GM12878 (cell line): ENCODE measurements around the gene CTSW. TPM values are rescaled to one million over a fixed set of nuclear protein-coding genes. Genes with fewer than 3 reads are reported as not detected.
A peak's percentile ranks its signal among the peaks of the same experiment; 100 is the strongest.
"Not testable (repeated sequence)": the region's sequence is repeated elsewhere in the genome, so short reads cannot be mapped to it uniquely, and the experiment has no call there.

ENCODE experiments used
- ATAC-seq: fragments of 200-7000 bp; cut with Tn5 transposase; 3 replicates; pipeline ENCODE4 v1.9.1; 2020; ENCODE audit warnings: mild to moderate bottlenecking, moderate library complexity
- Bru-seq: library from RNA; stranded (reverse); fragments of 400-500 nt; gene quantifications from one replicate; lab custom pipeline; 2021; lab: Mats Ljungman, UMichigan
- BruChase-seq, 2 experiments: library from RNA; stranded (reverse); fragments of 400-500 nt; gene quantifications; one replicate each; lab custom pipeline; 2021; lab: Mats Ljungman, UMichigan
- BruUV-seq: library from RNA; stranded (reverse); fragments of 400-500 nt; replicated peaks from 2 replicates; lab custom pipeline; 2021; lab: Mats Ljungman, UMichigan
- CTCF ChIA-PET: fragments of 300-600 bp; sonication (Branson Sonifier 250); formaldehyde crosslinking; extraction: SDS; loops from one replicate; lab custom pipeline; 2021; ENCODE audit warnings: inconsistent platforms; lab: Yijun Ruan, JAX
- POLR2A ChIA-PET: fragments of 350-600 bp; formaldehyde crosslinking; extraction: SDS; loops from one replicate; lab custom pipeline; 2021; ENCODE audit warnings: inconsistent platforms; lab: Charles Lee
- RAD21 ChIA-PET: fragments of 300-600 bp; sonication (Branson Sonifier 250); formaldehyde crosslinking; loops from one replicate; lab custom pipeline; 2023; ENCODE audit warnings: antibody characterized with exemption; ENCODE audit not compliant: unreplicated experiment; lab: Charles Lee
- SMC1A ChIA-PET: fragments of 300-600 bp; sonication (Branson Sonifier 250); formaldehyde crosslinking; loops from one replicate; lab custom pipeline; 2023; ENCODE audit not compliant: unreplicated experiment, uncharacterized antibody; lab: Charles Lee
- DNase-seq: peaks from one replicate; pipeline ENCODE4 v3.0.0-alpha.2; 2011; ENCODE audit warnings: low read depth, low spot score
- FAIRE-seq: peaks from 3 replicates; lab custom pipeline; 2011; peaks lifted over from hg19 to GRCh38; lab: Jason Lieb, UNC
- H2AFZ ChIP-seq: 2 replicates; pipeline ENCODE4 v1.6.0; 2011; ENCODE audit warnings: low read depth, low read length, control low read depth; ENCODE audit not compliant: control insufficient read depth
- H3K27ac ChIP-seq: 2 replicates; pipeline ENCODE4 v1.5.1; 2011; ENCODE audit warnings: control low read depth; ENCODE audit not compliant: control insufficient read depth, insufficient read depth
- H3K27me3 ChIP-seq, 2 experiments: replicated peaks in 1 of 2; 2 replicates each; pipeline versions ENCODE4 v1.6.0 to v1.6.1; 2011; ENCODE audit warnings: low read length in 1 of 2; ENCODE audit not compliant: control insufficient read depth in 2 of 2, insufficient read depth in 2 of 2
- H3K36me3 ChIP-seq, 2 experiments: 2 replicates each; pipeline ENCODE4 v1.5.1; 2011; ENCODE audit warnings: low read length in 1 of 2; ENCODE audit not compliant: control insufficient read depth in 2 of 2, insufficient read depth in 2 of 2
- H3K4me1 ChIP-seq: 2 replicates; pipeline ENCODE4 v1.6.1; 2011; ENCODE audit warnings: mild to moderate bottlenecking, low read length, moderate library complexity, mixed read lengths; ENCODE audit not compliant: control insufficient read depth, insufficient read depth
- H3K4me2 ChIP-seq: 2 replicates; pipeline ENCODE4 v1.6.0; 2011; ENCODE audit warnings: control low read depth; ENCODE audit not compliant: control insufficient read depth, insufficient read depth
- H3K4me3 ChIP-seq: fragments of 200-600 bp; sonication (generic); 2 replicates; pipeline ENCODE4 v1.5.1; 2016
- H3K79me2 ChIP-seq: 2 replicates; pipeline ENCODE4 v1.6.0; 2011; ENCODE audit warnings: low read length; ENCODE audit not compliant: control insufficient read depth, insufficient read depth
- H3K9ac ChIP-seq: 2 replicates; pipeline ENCODE4 v1.8.0; 2011; ENCODE audit warnings: low read length, control low read depth, mixed read lengths; ENCODE audit not compliant: control insufficient read depth, insufficient read depth
- H3K9me3 ChIP-seq: replicated peaks from 3 replicates; pipeline ENCODE4 v1.5.1; 2011; ENCODE audit warnings: mild to moderate bottlenecking, low read length; ENCODE audit not compliant: control insufficient read depth, insufficient read depth
- H4K20me1 ChIP-seq: 2 replicates; pipeline ENCODE4 v1.6.0; 2011; ENCODE audit not compliant: control insufficient read depth, insufficient read depth
- RUNX3 ChIP-seq: IDR thresholded peaks from 2 replicates; pipeline ENCODE4 v1.6.1; 2012; ENCODE audit warnings: low read length, inconsistent platforms
- TCF7 ChIP-seq: IDR thresholded peaks from 2 replicates; pipeline ENCODE4 v1.6.1; 2014; ENCODE audit warnings: antibody characterized with exemption, borderline replicate concordance
- WGBS: methylation state at CpG from one replicate; pipeline ENCODE4 v1.1.6; 2016; ENCODE audit warnings: low lambda C conversion rate; ENCODE audit not compliant: insufficient replicate concordance, insufficient coverage; ENCODE audit errors: missing lambda C conversion rate; 5-methylcytosine and 5-hydroxymethylcytosine counted together
- in situ Hi-C: fragments of 300-500 bp; cut with MboI; formaldehyde crosslinking; loops from 9 replicates; pipeline ENCODE4 v1.14.3; 2018; ENCODE audit warnings: mixed read lengths
- intact Hi-C: fragments of 100-400 bp; cut with micrococcal nuclease; formaldehyde crosslinking; loops from one replicate; pipeline ENCODE4 v1.14.2; 2022; ENCODE audit not compliant: unreplicated experiment
- long read RNA-seq, 2 experiments: library from polyadenylated mRNA; unstranded; transcript quantifications; one replicate each; pipeline ENCODE4 v2.0.0, GENCODE V29; 2019 to 2020
- polyA minus RNA-seq, 3 experiments: library from RNA; depleted of rRNA, polyadenylated mRNA; stranded (reverse); fragments of >200 nt; gene quantifications; 2 replicates each; pipeline ENCODE4 v1.2.3, GENCODE V29; 2011
- polyA plus RNA-seq, 11 experiments: library from polyadenylated mRNA; depleted of rRNA in 4 of 11; unstranded in 6 of 11; stranded (reverse) in 5 of 11; fragments of >200 nt; fragmentation: Nextera tagmentation in 4 of 11; fragmentation: Illumina TruSeq in 1 of 11; extraction: Ambion mirVana in 4 of 11; extraction: Trizol in 1 of 11; gene quantifications; 1 replicate in 1 of 11; 2 replicates in 10 of 11; pipeline versions ENCODE4 v1.2.1 to v1.2.3, GENCODE V29; 2011 to 2016; ENCODE audit warnings: inconsistent platforms in 2 of 11, missing spikeins in 2 of 11, low read depth in 1 of 11
- total RNA-seq, 4 experiments: library from RNA; depleted of rRNA in 3 of 4; stranded (reverse); fragments of >200 nt in 3 of 4; fragmentation: Illumina TruSeq in 1 of 4; extraction: Trizol in 1 of 4; gene quantifications; 2 replicates each; pipeline versions ENCODE4 v1.2.1 to v1.2.3, GENCODE V29; 2013 to 2021

Gene CTSW
- not detected in 2 replicates for total RNA-seq (2013; cell fraction: nucleolus; rRNA removed)
- total RNA-seq (2014; rRNA removed) (1.4 and 2.9 TPM in 2 replicates), total RNA-seq (2014; rRNA removed; fragmentation: Illumina TruSeq; extraction: Trizol) (1.5 and 1.7 TPM in 2 replicates), total RNA-seq (2021) (1.5 and 1.9 TPM in 2 replicates), polyA plus RNA-seq (2011; rRNA removed) (7.0 and 12.0 TPM in 2 replicates), polyA plus RNA-seq (2014; fragmentation: Illumina TruSeq; extraction: Trizol) (0.43 and 1.7 TPM in 2 replicates), polyA plus RNA-seq (2014; fragmentation: Nextera tagmentation; extraction: Ambion mirVana) (1 to 10 TPM in 1 of 2 experiments, under 1 TPM in 1; 0.53 to 1.6 TPM), polyA plus RNA-seq (2014; rRNA removed) (1.7 and 3.3 TPM in 2 replicates), polyA plus RNA-seq (2016; fragmentation: Nextera tagmentation; extraction: Ambion mirVana) (1 to 10 TPM in 1 of 2 experiments, under 1 TPM in 1; 0.92 to 1.1 TPM), polyA minus RNA-seq (2011; rRNA and poly(A)+ RNA removed) (8.3 and 16.4 TPM in 2 replicates), Bru-seq, nascent RNA (not detected), BruChase-seq, experiment 1, labeled RNA remaining after a 6-hour chase (percentile 22 among the genes with signal in this experiment), BruChase-seq, experiment 2, labeled RNA remaining after a 2-hour chase (percentile 17 among the genes with signal in this experiment)
- polyA plus RNA-seq (2011; ENCODE audit: low read depth), result 0.35 TPM
- 16.2 and 18.8 TPM in 2 replicates for polyA plus RNA-seq (2011; cell fraction: cytosol; rRNA removed)
- polyA plus RNA-seq (2011; cell fraction: nucleus; rRNA removed), result 9.2 and 16.3 TPM in 2 replicates
- polyA plus RNA-seq (2012), result 0.74 and 1.0 TPM in 2 replicates
- polyA minus RNA-seq (2011; cell fraction: cytosol; rRNA and poly(A)+ RNA removed), result 4.3 and 4.5 TPM in 2 replicates
- 3.0 and 5.2 TPM in 2 replicates for polyA minus RNA-seq (2011; cell fraction: nucleus; rRNA and poly(A)+ RNA removed)
- long read RNA-seq, experiment 1, result 0 reads
- long read RNA-seq, experiment 2, result 0 reads

- Histone ChIP-seq H3K4me2 (no peak within 1 kb of the TSS), H3K9me3 (no peaks in the 10 kb centered on the region), H3K36me3 (peaks cover 9 to 11% of the 10 kb centered on the region in 2 experiments; a peak in 3 of 4 replicates), H2AFZ (no peak within 1 kb of the TSS), H3K27ac (no peak within 1 kb of the TSS), H3K9ac (no peak within 1 kb of the TSS), H3K27me3 (no peaks in the 10 kb centered on the region), H3K4me1 (peaks cover 5% of the 10 kb centered on the region; the same call in 1 of the 2 replicates), H4K20me1 (no peaks in the 10 kb centered on the region), H3K79me2 (no peaks in the 10 kb centered on the region), H3K4me3 (no peak within 1 kb of the TSS)
- BruUV-seq, result no TSS peak
- intact Hi-C loops, result no loop called here
- TF ChIP-seq RUNX3 (0 out of 2 replicates have a peak, but pooled peaks have one; percentile 17), TCF7 (no peak)
- SMC1A ChIA-PET, result no interaction called here
- POLR2A ChIA-PET, result interaction anchor here (2.4 kb wide), 1 partner anchor 8 kb away, joined by 8 read pairs; the partner anchor contains the start of gene FIBP
- RAD21 ChIA-PET, result no interaction called here
- WGBS, result 65% methylated on average over 6 of the region's 7 CpGs
- DNase-seq (no peak), ATAC-seq (no peak), FAIRE-seq (no peak)
- in situ Hi-C loops, result loop anchor here (5.0 kb wide), 1 partner anchor 108 kb away; no protein-coding TSS in a partner anchor
- CTCF ChIA-PET, result interaction anchor here (0.6 to 1.7 kb wide), 2 partner anchors 20 to 1212 kb away, joined by 4 to 9 read pairs; partner anchors contain the start of gene MUS81
These were observed at the start of gene CTSW for GRCh38 chr11:65879617-65880016. TSS of gene CTSW (plus strand) at chr11:65879837. CDS start at chr11:65879855, 18 bp downstream.

GRCh38 chr11:65832231-65832630, 47.4 kb upstream of the CTSW start:
- H2AFZ ChIP-seq, in situ Hi-C loops, H3K4me3 ChIP-seq, ATAC-seq, H3K4me2 ChIP-seq, H3K27me3 ChIP-seq, BruUV-seq, H3K79me2 ChIP-seq, H3K36me3 ChIP-seq, FAIRE-seq, intact Hi-C loops, H3K27ac ChIP-seq, H3K9me3 ChIP-seq, DNase-seq, H3K9ac ChIP-seq, H4K20me1 ChIP-seq: not testable (repeated sequence)
- ChIA-PET CTCF (interaction anchor here (1.3 to 3.0 kb wide), 8 partner anchors 14 to 190 kb away, joined by 3 to 19 read pairs (median 10); partner anchors contain the start of gene FIBP), POLR2A (interaction anchor here (0.7 to 2.7 kb wide), 8 partner anchors 8 to 111 kb away, joined by 3 to 18 read pairs (median 4); partner anchors contain the start of genes CCDC85B, CFL1 and MUS81), RAD21 (interaction anchor here (1.0 to 2.0 kb wide), 2 partner anchors 56 to 190 kb away, joined by 3 to 4 read pairs; partner anchors contain the start of gene FIBP), SMC1A (interaction anchor here (1.2 to 1.9 kb wide), 3 partner anchors 9 to 206 kb away, joined by 3 to 5 read pairs (median 5); no protein-coding TSS in a partner anchor)
- peaks cover 15% of the 10 kb centered on the region for H3K4me1 ChIP-seq
